HEK293 (cell line): ENCODE measurements around the gene MRPL41.
A peak's percentile ranks its signal among the peaks of the same experiment; 100 is the strongest.
"Not testable (repeated sequence)": the region's sequence is repeated elsewhere in the genome, so short reads cannot be mapped to it uniquely, and the experiment has no call there.

Source experiments
- CTCF ChIA-PET: fragments of 350-600 bp; formaldehyde crosslinking; extraction: SDS; loops from one replicate; lab custom pipeline; 2021; ENCODE audit warnings: antibody characterized with exemption; lab: Yijun Ruan, JAX
- POLR2A ChIA-PET: fragments of 300-600 bp; formaldehyde crosslinking; extraction: SDS; loops from one replicate; lab custom pipeline; 2020; ENCODE audit warnings: antibody characterized with exemption, inconsistent platforms; lab: Yijun Ruan, JAX
- H3K27ac ChIP-seq: fragments of 200-500 bp; sonication (Bioruptor generic); 2 replicates; pipeline ENCODE4 v1.5.1; 2014; ENCODE audit warnings: low read depth, low read length, control low read depth, inconsistent platforms; ENCODE audit errors: extremely low read depth
- H3K36me3 ChIP-seq, 2 experiments: fragments of 200-500 bp in 1 of 2; sonication (Bioruptor generic) in 1 of 2; 1 replicate in 1 of 2; 2 replicates in 1 of 2; pipeline ENCODE4 v1.5.1; 2014 to 2017; ENCODE audit warnings: inconsistent platforms in 2 of 2, low read length in 2 of 2; ENCODE audit not compliant: control insufficient read depth in 2 of 2, insufficient read depth in 1 of 2
- H3K4me1 ChIP-seq: fragments of 200-500 bp; sonication (Bioruptor generic); 2 replicates; pipeline ENCODE4 v1.5.1; 2014; ENCODE audit warnings: mild to moderate bottlenecking, low read length, inconsistent platforms; ENCODE audit not compliant: control insufficient read depth, insufficient read depth
- H3K4me3 ChIP-seq: 2 replicates; pipeline ENCODE4 v1.5.1; 2011; ENCODE audit warnings: low read depth, mild to moderate bottlenecking, control low read depth, low read length, moderate library complexity
- H3K9me3 ChIP-seq: fragments of 200-500 bp; sonication (Bioruptor generic); 2 replicates; pipeline ENCODE4 v1.5.1; 2014; ENCODE audit warnings: low read depth, low read length, inconsistent platforms; ENCODE audit not compliant: control insufficient read depth, insufficient read depth
- BCL11B ChIP-seq: fragments of 450-650 bp; formaldehyde crosslinking; IDR thresholded peaks from 2 replicates; pipeline ENCODE4 v1.5.1; 2016; ENCODE audit warnings: low read depth, missing biosample characterization, missing genetic modification characterization
- HIC1 ChIP-seq: fragments of 450-650 bp; formaldehyde crosslinking; IDR thresholded peaks from 2 replicates; pipeline ENCODE4 v1.5.1; 2016; ENCODE audit warnings: missing biosample characterization, missing genetic modification characterization
- KLF16 ChIP-seq: fragments of 450-650 bp; formaldehyde crosslinking; IDR thresholded peaks from 2 replicates; pipeline ENCODE4 v1.5.1; 2017; ENCODE audit warnings: missing biosample characterization, missing genetic modification characterization
- RBAK ChIP-seq: fragments of 450-650 bp; formaldehyde crosslinking; IDR thresholded peaks from 2 replicates; pipeline ENCODE4 v1.5.1; 2016; ENCODE audit warnings: missing biosample characterization, missing genetic modification characterization
- TRIM28 ChIP-seq: IDR thresholded peaks from 2 replicates; pipeline ENCODE4 v1.6.1; 2011; ENCODE audit warnings: low read length, control low read depth, borderline replicate concordance
- ZBTB20 ChIP-seq: fragments of 450-650 bp; formaldehyde crosslinking; IDR thresholded peaks from 2 replicates; pipeline ENCODE4 v1.5.1; 2016; ENCODE audit warnings: missing biosample characterization, missing genetic modification characterization
- ZBTB26 ChIP-seq: fragments of 450-650 bp; formaldehyde crosslinking; optimal IDR thresholded peaks from 2 replicates; pipeline ENCODE3; 2016; ENCODE audit warnings: missing biosample characterization, mild to moderate bottlenecking, missing genetic modification characterization
- ZBTB7A ChIP-seq: fragments of 450-650 bp; formaldehyde crosslinking; IDR thresholded peaks from 2 replicates; pipeline ENCODE4 v1.5.1; 2016; ENCODE audit warnings: low read depth, missing biosample characterization, missing genetic modification characterization
- ZNF121 ChIP-seq: fragments of 450-650 bp; formaldehyde crosslinking; IDR thresholded peaks from 2 replicates; pipeline ENCODE4 v1.5.1; 2016; ENCODE audit warnings: missing biosample characterization, missing genetic modification characterization
- ZNF146 ChIP-seq: fragments of 450-650 bp; formaldehyde crosslinking; IDR thresholded peaks from 2 replicates; pipeline ENCODE4 v1.5.1; 2016; ENCODE audit warnings: missing biosample characterization, missing genetic modification characterization
- ZNF211 ChIP-seq: fragments of 450-650 bp; formaldehyde crosslinking; IDR thresholded peaks from 2 replicates; pipeline ENCODE4 v1.5.1; 2016; ENCODE audit warnings: low read depth, missing biosample characterization, missing genetic modification characterization
- ZNF221 ChIP-seq: fragments of 450-650 bp; formaldehyde crosslinking; IDR thresholded peaks from 2 replicates; pipeline ENCODE4 v1.5.1; 2017; ENCODE audit warnings: missing biosample characterization, missing genetic modification characterization, borderline replicate concordance
- ZNF501 ChIP-seq: fragments of 450-650 bp; formaldehyde crosslinking; IDR thresholded peaks from 2 replicates; pipeline ENCODE4 v1.5.1; 2016; ENCODE audit warnings: missing biosample characterization, missing genetic modification characterization
- ZNF585B ChIP-seq: fragments of 450-650 bp; formaldehyde crosslinking; IDR thresholded peaks from 2 replicates; pipeline ENCODE4 v1.5.1; 2016; ENCODE audit warnings: missing biosample characterization, missing genetic modification characterization
- ZNF600 ChIP-seq: fragments of 450-650 bp; formaldehyde crosslinking; IDR thresholded peaks from 2 replicates; pipeline ENCODE4 v1.5.1; 2016; ENCODE audit warnings: missing biosample characterization, missing genetic modification characterization
- ZNF645 ChIP-seq: fragments of 450-650 bp; formaldehyde crosslinking; IDR thresholded peaks from 2 replicates; pipeline ENCODE4; 2016; ENCODE audit warnings: missing biosample characterization, missing genetic modification characterization

MRPL41 gene

GRCh38 chr9:137552022-137552768 is 516 bp downstream of the MRPL41 start (continued):
- 0 out of 2 replicates have a peak, but pooled peaks have one; percentile 22 for TF ChIP-seq ZNF600 (tag by site-specific recombination)
- TF ChIP-seq ZNF221 = no peak
- TF ChIP-seq ZNF645 = no peak
- TF ChIP-seq ZNF501 (tag by site-specific recombination) = no peak
- no peak for TF ChIP-seq TRIM28
- TF ChIP-seq ZBTB26 (tag by site-specific recombination) = peak; percentile 76
- peak; percentile 30; the same call in 1 of the 2 replicates for TF ChIP-seq KLF16 (tag by site-specific recombination)
- no peak for TF ChIP-seq ZNF211
- no peak for TF ChIP-seq HIC1
- TF ChIP-seq RBAK = no peak

GRCh38 chr9:137553654-137554053 is 2.0 kb downstream of the MRPL41 start:
- CTCF ChIA-PET = interaction anchor here (0.8 to 1.1 kb wide), 5 partner anchors 8 to 75 kb away, joined by 4 to 8 read pairs (median 4); no protein-coding TSS in a partner anchor
- POLR2A ChIA-PET = not testable (repeated sequence)
- TF ChIP-seq ZBTB20 = 0 out of 2 replicates have a peak, but pooled peaks have one; percentile 47
- 0 out of 2 replicates have a peak, but pooled peaks have one; percentile 1 for TF ChIP-seq ZNF146

GRCh38 chr9:137554349-137554748 is 2.7 kb downstream of the MRPL41 start:
- no peaks in the 10 kb centered on the region for H3K4me1 ChIP-seq
- TF ChIP-seq ZNF585B (tag by site-specific recombination) (no peak), ZBTB7A (tag by site-specific recombination) (no peak), ZNF121 (tag by site-specific recombination) (0 out of 2 replicates have a peak, but pooled peaks have one; percentile 53), BCL11B (no peak)
- TF ChIP-seq, all 188 proteins: peak for 1
- ChIA-PET CTCF (interaction anchor here (0.9 to 1.1 kb wide), 4 partner anchors 19 to 75 kb away, joined by 4 to 8 read pairs (median 4); no protein-coding TSS in a partner anchor), POLR2A (interaction anchor here (0.7 kb wide), 1 partner anchor 91 kb away, joined by 3 read pairs; no protein-coding TSS in a partner anchor)
- peaks cover 18 to 48% of the 10 kb centered on the region in 2 experiments for H3K36me3 ChIP-seq
- no peaks in the 10 kb centered on the region for H3K9me3 ChIP-seq
- no peak overlapping the region for H3K27ac ChIP-seq
- no peak overlapping the region for H3K4me3 ChIP-seq

More at GRCh38 chr9:137553654-137554053, 2.0 kb downstream of the MRPL41 start:
- not testable (repeated sequence) for H3K9me3 ChIP-seq, H3K4me1 ChIP-seq, H3K4me3 ChIP-seq, H3K27ac ChIP-seq
- peaks cover 18 to 47% of the 10 kb centered on the region in 2 experiments for H3K36me3 ChIP-seq
